Endothelial cell of umbilical vein (primary cell): Measurements from ENCODE around the gene ZNF668. TPM values are rescaled to one million over a fixed set of nuclear protein-coding genes. Genes with fewer than 3 reads are reported as not detected.

Experiments
- BruUV-seq: library from RNA; stranded (reverse); fragments of 400-500 nt; replicated peaks from 2 replicates; lab custom pipeline; 2021; lab: Mats Ljungman, UMichigan
- CTCF ChIA-PET: fragments of 300-600, 350-600 bp; sonication (Branson Sonifier 250); formaldehyde crosslinking; loops from one replicate; lab custom pipeline; 2021; ENCODE audit warnings: antibody characterized with exemption, inconsistent platforms; lab: Charles Lee
- POLR2A ChIA-PET: fragments of 300-600, 350-600 bp; sonication (Branson Sonifier 250); formaldehyde crosslinking; loops from one replicate; lab custom pipeline; 2021; ENCODE audit warnings: antibody characterized with exemption, inconsistent platforms; lab: Charles Lee
- DNase-seq: peaks from one replicate; pipeline ENCODE4 v3.0.0-alpha.2; 2011; ENCODE audit warnings: low read depth, low spot score
- FAIRE-seq: peaks from 2 replicates; lab custom pipeline; 2011; peaks lifted over from hg19 to GRCh38; lab: Jason Lieb, UNC
- H2AFZ ChIP-seq: 2 replicates; pipeline ENCODE4 v1.6.0; 2012; ENCODE audit warnings: low read depth, low read length, control low read depth, inconsistent platforms
- H3K27ac ChIP-seq: 2 replicates; pipeline ENCODE4 v1.5.1; 2011; ENCODE audit warnings: low read depth, mild to moderate bottlenecking, control low read depth, low read length, moderate library complexity; ENCODE audit not compliant: insufficient read depth
- H3K27me3 ChIP-seq, 2 experiments: 2 replicates each; pipeline versions ENCODE4 v1.6.0 to v1.6.1; 2011; ENCODE audit warnings: low read length in 2 of 2, mixed read lengths in 1 of 2; ENCODE audit not compliant: control insufficient read depth in 2 of 2, insufficient read depth in 2 of 2
- H3K36me3 ChIP-seq, 2 experiments: 2 replicates in 1 of 2; 3 replicates in 1 of 2; pipeline ENCODE4 v1.5.1; 2011; ENCODE audit warnings: low read length in 2 of 2, mild to moderate bottlenecking in 1 of 2, moderate library complexity in 1 of 2; ENCODE audit not compliant: control insufficient read depth in 2 of 2, insufficient read depth in 2 of 2; ENCODE audit errors: extremely low read depth in 1 of 2
- H3K4me1 ChIP-seq: 3 replicates; pipeline ENCODE4 v1.5.1; 2011; ENCODE audit warnings: mild to moderate bottlenecking, low read length; ENCODE audit not compliant: control insufficient read depth, insufficient read depth; ENCODE audit errors: extremely low read depth
- H3K4me2 ChIP-seq: 2 replicates; pipeline ENCODE4 v1.6.1; 2011; ENCODE audit warnings: low read length, control low read depth, mixed read lengths; ENCODE audit not compliant: insufficient read depth
- H3K4me3 ChIP-seq, 3 experiments: fragments of 200-600 bp in 1 of 3; sonication (generic), shearing (Covaris generic) in 1 of 3; replicated peaks in 1 of 3; 2 replicates each; pipeline ENCODE4 v1.5.1; 2011 to 2016; ENCODE audit warnings: control low read depth in 3 of 3, low read length in 3 of 3, mild to moderate bottlenecking in 2 of 3, inconsistent platforms in 1 of 3, low read depth in 1 of 3, moderate library complexity in 1 of 3; ENCODE audit not compliant: insufficient read depth in 1 of 3
- H3K79me2 ChIP-seq: 2 replicates; pipeline ENCODE4 v1.6.0; 2012; ENCODE audit warnings: low read length, inconsistent platforms; ENCODE audit not compliant: control insufficient read depth, insufficient read depth
- H3K9ac ChIP-seq: replicated peaks from 2 replicates; pipeline ENCODE3; 2011; ENCODE audit warnings: low read length, control low read depth; ENCODE audit not compliant: insufficient read depth; ENCODE audit errors: extremely low read depth
- H3K9me1 ChIP-seq: replicated peaks from 3 replicates; pipeline ENCODE4 v1.6.0; 2011; ENCODE audit warnings: mild to moderate bottlenecking, low read length; ENCODE audit not compliant: control insufficient read depth, insufficient read depth; ENCODE audit errors: extremely low read depth
- H3K9me3 ChIP-seq: replicated peaks from 2 replicates; pipeline ENCODE4 v1.5.1; 2012; ENCODE audit warnings: low read length, inconsistent platforms; ENCODE audit not compliant: control insufficient read depth, insufficient read depth
- H4K20me1 ChIP-seq: replicated peaks from 2 replicates; pipeline ENCODE3; 2011; ENCODE audit warnings: mild to moderate bottlenecking, low read length; ENCODE audit not compliant: control insufficient read depth, insufficient read depth; ENCODE audit errors: extremely low read depth
- CTCF ChIP-seq, 2 donors: IDR thresholded peaks; 1 replicate in 1 of 2; 2 replicates in 1 of 2; pipeline ENCODE4 v1.5.1; 2011; ENCODE audit warnings: low read length in 2 of 2, mild to moderate bottlenecking in 2 of 2, moderate library complexity in 2 of 2, control low read depth in 1 of 2, inconsistent platforms in 1 of 2, low read depth in 1 of 2; ENCODE audit not compliant: insufficient read depth in 1 of 2; ENCODE audit errors: extremely low read depth in 1 of 2
- EZH2 ChIP-seq: IDR thresholded peaks from 2 replicates; pipeline ENCODE4 v1.6.1; 2012; ENCODE audit warnings: borderline replicate concordance, low read depth, mild to moderate bottlenecking, moderate library complexity, low read length, inconsistent platforms; ENCODE audit not compliant: severe bottlenecking
- FOS ChIP-seq: IDR thresholded peaks from 2 replicates; pipeline ENCODE4 v1.6.1; 2011; ENCODE audit warnings: mild to moderate bottlenecking, low read length, moderate library complexity, borderline replicate concordance; ENCODE audit not compliant: insufficient read depth
- GATA2 ChIP-seq: IDR thresholded peaks from 2 replicates; pipeline ENCODE4 v1.7.0; 2011; ENCODE audit warnings: low read depth, mild to moderate bottlenecking, moderate library complexity, mixed read lengths, low read length; ENCODE audit not compliant: insufficient read length, insufficient read depth
- JUN ChIP-seq: IDR thresholded peaks from 2 replicates; pipeline ENCODE4 v1.6.1; 2011; ENCODE audit warnings: borderline replicate concordance, low read depth; ENCODE audit not compliant: insufficient read length, insufficient read depth
- MAX ChIP-seq: IDR thresholded peaks from 2 replicates; pipeline ENCODE4 v1.6.1; 2011; ENCODE audit not compliant: insufficient read depth, insufficient read length
- MYC ChIP-seq: IDR thresholded peaks from one replicate; pipeline ENCODE4 v1.6.1; 2011; ENCODE audit warnings: mild to moderate bottlenecking, low read depth, low read length
- POLR2A ChIP-seq: IDR thresholded peaks from 2 replicates; pipeline ENCODE4 v1.6.1; 2012; ENCODE audit warnings: low read depth, mild to moderate bottlenecking, control low read depth, low read length
- POLR2AphosphoS5 ChIP-seq: IDR thresholded peaks from 2 replicates; pipeline ENCODE4 v1.6.1; 2012; ENCODE audit warnings: low read depth, mild to moderate bottlenecking, control low read depth, low read length, moderate library complexity; ENCODE audit not compliant: insufficient read depth
- dilution Hi-C: fragments of 300-500 bp; cut with MboI; formaldehyde crosslinking; loops from one replicate; pipeline ENCODE4 v1.15.0; 2019; ENCODE audit warnings: low sequenced_read_pairs; ENCODE audit not compliant: extremely low pct_ligation_motif_present
- intact Hi-C: fragments of 100-400 bp; cut with micrococcal nuclease; formaldehyde crosslinking; loops from one replicate; pipeline ENCODE4 v1.10.0; 2022
- polyA plus RNA-seq, 4 experiments: library from polyadenylated mRNA; depleted of rRNA in 3 of 4; stranded (reverse) in 3 of 4; unstranded in 1 of 4; fragments of >200 nt; gene quantifications; 2 replicates each; pipeline versions ENCODE4 v1.2.1 to v1.2.3, GENCODE V29; 2011 to 2012; ENCODE audit warnings: missing spikeins in 1 of 4
- total RNA-seq: library from RNA; stranded (reverse); gene quantifications from 2 replicates; pipeline ENCODE4 v1.2.3, GENCODE V29; 2021

Gene ZNF668
- total and polyA plus RNA-seq, 2 donors (not counting 3 experiments of a cell fraction or from before 2014, with no cell fraction given), result 11.8 to 13.3 TPM

DNA sequence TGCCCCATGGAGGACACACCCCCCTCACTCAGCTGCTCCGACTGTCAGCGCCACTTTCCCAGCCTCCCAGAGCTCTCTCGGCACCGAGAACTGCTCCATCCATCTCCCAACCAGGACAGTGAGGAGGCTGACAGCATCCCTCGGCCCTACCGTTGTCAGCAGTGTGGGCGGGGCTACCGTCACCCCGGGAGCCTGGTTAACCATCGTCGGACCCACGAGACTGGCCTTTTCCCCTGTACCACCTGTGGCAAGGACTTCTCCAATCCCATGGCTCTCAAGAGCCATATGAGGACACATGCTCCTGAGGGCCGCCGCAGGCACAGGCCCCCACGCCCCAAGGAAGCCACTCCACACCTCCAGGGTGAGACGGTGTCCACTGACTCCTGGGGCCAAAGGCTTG lies 2.3 kb upstream of the ZNF668 start:
- peaks cover 44% of the 10 kb centered on the region for H3K79me2 ChIP-seq
- POLR2A ChIA-PET, result no interaction called here
- H3K4me1 ChIP-seq, result peaks cover 14% of the 10 kb centered on the region
- H4K20me1 ChIP-seq, result no peaks in the 10 kb centered on the region
- CTCF ChIA-PET, result no interaction called here
- DNase-seq (no peak), FAIRE-seq (no peak)
- no peak for TF ChIP-seq POLR2AphosphoS5
- TF ChIP-seq MAX, result no peak
- TF ChIP-seq EZH2, result no peak
- TF ChIP-seq GATA2, result no peak
- TF ChIP-seq FOS, result no peak
- TF ChIP-seq JUN, result no peak
- TF ChIP-seq MYC, result no peak
- no peak for TF ChIP-seq CTCF (IDR thresholded peaks at IDR 0.05; ENCODE audit: extremely low read depth in 1 of 2, insufficient read depth in 1 of 2, low read depth in 1 of 2, low read length in 2 of 2)
- no peak for TF ChIP-seq POLR2A
- H3K4me2 ChIP-seq, result no peak overlapping the region
- no peak overlapping the region for H3K4me3 ChIP-seq
- no peak overlapping the region for H3K27ac ChIP-seq
- H3K9me1 ChIP-seq, result no peaks in the 10 kb centered on the region
- H3K36me3 ChIP-seq, result peaks cover 3 to 36% of the 10 kb centered on the region in 2 experiments
- no peaks in the 10 kb centered on the region for H3K27me3 ChIP-seq
- dilution Hi-C loops, result no loop called here
- BruUV-seq, result no TSS peak
- no peak overlapping the region for H3K9ac ChIP-seq
- intact Hi-C loops, result loop anchor here (10.0 kb wide), 1 partner anchor 788 kb away; no protein-coding TSS in a partner anchor
- no peaks in the 10 kb centered on the region for H3K9me3 ChIP-seq
- H2AFZ ChIP-seq, result no peak overlapping the region
